Measurements from ENCODE around the gene ERC2.

Gene ERC2

GRCh38 chr3:55659701-55660100 lies 808.6 kb downstream of the ERC2 start:
- H3K27me3 Mint-ChIP-seq (ENCODE audit: low read depth), result no peaks in the 10 kb centered on the region
- H3K4me3 Mint-ChIP-seq, result no peak overlapping the region
- H3K4me1 Mint-ChIP-seq (ENCODE audit: low read depth), result no peaks in the 10 kb centered on the region
- no peaks in the 10 kb centered on the region for H3K9me3 Mint-ChIP-seq
- no peak for DNase-seq (ENCODE audit: low spot score)
- H3K36me3 Mint-ChIP-seq (ENCODE audit: low read depth), result no peaks in the 10 kb centered on the region
- H3K27ac Mint-ChIP-seq, result no peak overlapping the region

- DNase-seq (ENCODE audit: low spot score), result no peak
- Mint-ChIP-seq H3K27me3 (ENCODE audit: low read depth) (no peaks in the 10 kb centered on the region), H3K36me3 (ENCODE audit: low read depth) (no peaks in the 10 kb centered on the region), H3K4me3 (no peak overlapping the region), H3K9me3 (no peaks in the 10 kb centered on the region), H3K4me1 (ENCODE audit: low read depth) (peaks cover 2% of the 10 kb centered on the region), H3K27ac (no peak overlapping the region)
Observed at GRCh38 chr3:55658690-55659562, 809.3 kb downstream of the ERC2 start.

- Mint-ChIP-seq H3K4me3 (no peak overlapping the region), H3K4me1 (ENCODE audit: low read depth) (peaks cover 2% of the 10 kb centered on the region), H3K27me3 (ENCODE audit: low read depth) (no peaks in the 10 kb centered on the region), H3K27ac (no peak overlapping the region), H3K9me3 (no peaks in the 10 kb centered on the region), H3K36me3 (ENCODE audit: low read depth) (no peaks in the 10 kb centered on the region)
- no peak for DNase-seq (ENCODE audit: low spot score)
Observed at GRCh38 chr3:55658270-55658669, 810.0 kb downstream of the ERC2 start.

- Mint-ChIP-seq H3K9me3 (no peaks in the 10 kb centered on the region), H3K27ac (no peak overlapping the region), H3K4me3 (no peak overlapping the region), H3K36me3 (ENCODE audit: low read depth) (no peaks in the 10 kb centered on the region), H3K27me3 (ENCODE audit: low read depth) (no peaks in the 10 kb centered on the region), H3K4me1 (ENCODE audit: low read depth) (peaks cover 2% of the 10 kb centered on the region)
- no peak for DNase-seq (ENCODE audit: low spot score)
Observed at GRCh38 chr3:55655544-55655943, 812.7 kb downstream of the ERC2 start.

- Mint-ChIP-seq H3K9me3 (no peaks in the 10 kb centered on the region), H3K4me1 (ENCODE audit: low read depth) (peaks cover 2% of the 10 kb centered on the region), H3K27ac (no peak overlapping the region), H3K36me3 (ENCODE audit: low read depth) (no peaks in the 10 kb centered on the region), H3K27me3 (ENCODE audit: low read depth) (no peaks in the 10 kb centered on the region), H3K4me3 (no peak overlapping the region)
- DNase-seq (ENCODE audit: low spot score), result no peak
Observed at GRCh38 chr3:55654123-55654760, 814.0 kb downstream of the ERC2 start.

GRCh38 chr3:55651011-55651410 lies 817.3 kb downstream of the ERC2 start:
- DNase-seq (ENCODE audit: low spot score), result no peak
- Mint-ChIP-seq H3K36me3 (ENCODE audit: low read depth) (no peaks in the 10 kb centered on the region), H3K9me3 (no peaks in the 10 kb centered on the region), H3K4me3 (no peak overlapping the region), H3K27me3 (ENCODE audit: low read depth) (no peaks in the 10 kb centered on the region), H3K27ac (no peak overlapping the region), H3K4me1 (ENCODE audit: low read depth) (peaks cover 2% of the 10 kb centered on the region)

- Mint-ChIP-seq H3K4me1 (ENCODE audit: low read depth) (peaks cover 2% of the 10 kb centered on the region), H3K27ac (no peak overlapping the region), H3K36me3 (ENCODE audit: low read depth) (no peaks in the 10 kb centered on the region), H3K9me3 (no peaks in the 10 kb centered on the region), H3K27me3 (ENCODE audit: low read depth) (no peaks in the 10 kb centered on the region), H3K4me3 (no peak overlapping the region)
- no peak for DNase-seq (ENCODE audit: low spot score)
Observed at GRCh38 chr3:55650011-55650410, 818.3 kb downstream of the ERC2 start.

GRCh38 chr3:55649554-55649953 lies 818.7 kb downstream of the ERC2 start:
- H3K27ac Mint-ChIP-seq, result no peak overlapping the region
- H3K27me3 Mint-ChIP-seq (ENCODE audit: low read depth), result no peaks in the 10 kb centered on the region
- H3K36me3 Mint-ChIP-seq (ENCODE audit: low read depth), result no peaks in the 10 kb centered on the region
- no peak for DNase-seq (ENCODE audit: low spot score)
- H3K4me1 Mint-ChIP-seq (ENCODE audit: low read depth), result peaks cover 2% of the 10 kb centered on the region
- H3K9me3 Mint-ChIP-seq, result no peaks in the 10 kb centered on the region
- no peak overlapping the region for H3K4me3 Mint-ChIP-seq

GRCh38 chr3:55648591-55649318 lies 819.5 kb downstream of the ERC2 start:
- H3K4me1 Mint-ChIP-seq (ENCODE audit: low read depth), result no peaks in the 10 kb centered on the region
- no peaks in the 10 kb centered on the region for H3K9me3 Mint-ChIP-seq
- no peak overlapping the region for H3K27ac Mint-ChIP-seq
- DNase-seq (ENCODE audit: low spot score), result no peak
- no peak overlapping the region for H3K4me3 Mint-ChIP-seq
- no peaks in the 10 kb centered on the region for H3K27me3 Mint-ChIP-seq (ENCODE audit: low read depth)
- H3K36me3 Mint-ChIP-seq (ENCODE audit: low read depth), result no peaks in the 10 kb centered on the region

GRCh38 chr3:55647670-55648069 lies 820.6 kb downstream of the ERC2 start:
- Mint-ChIP-seq H3K27ac (no peak overlapping the region), H3K4me3 (no peak overlapping the region), H3K36me3 (ENCODE audit: low read depth) (no peaks in the 10 kb centered on the region), H3K27me3 (ENCODE audit: low read depth) (no peaks in the 10 kb centered on the region), H3K9me3 (no peaks in the 10 kb centered on the region), H3K4me1 (ENCODE audit: low read depth) (no peaks in the 10 kb centered on the region)
- no peak for DNase-seq (ENCODE audit: low spot score)

GRCh38 chr3:55647063-55647462 lies 821.2 kb downstream of the ERC2 start:
- Mint-ChIP-seq H3K9me3 (no peaks in the 10 kb centered on the region), H3K27ac (no peak overlapping the region), H3K27me3 (ENCODE audit: low read depth) (no peaks in the 10 kb centered on the region), H3K36me3 (ENCODE audit: low read depth) (no peaks in the 10 kb centered on the region), H3K4me1 (ENCODE audit: low read depth) (no peaks in the 10 kb centered on the region), H3K4me3 (no peak overlapping the region)
- DNase-seq (ENCODE audit: low spot score), result no peak

GRCh38 chr3:55646121-55646520 lies 822.1 kb downstream of the ERC2 start:
- H3K4me1 Mint-ChIP-seq (ENCODE audit: low read depth), result no peaks in the 10 kb centered on the region
- no peaks in the 10 kb centered on the region for H3K36me3 Mint-ChIP-seq (ENCODE audit: low read depth)
- no peak for DNase-seq (ENCODE audit: low spot score)
- H3K4me3 Mint-ChIP-seq, result no peak overlapping the region
- H3K27me3 Mint-ChIP-seq (ENCODE audit: low read depth), result no peaks in the 10 kb centered on the region
- no peaks in the 10 kb centered on the region for H3K9me3 Mint-ChIP-seq
- no peak overlapping the region for H3K27ac Mint-ChIP-seq

GRCh38 chr3:55645422-55645821 lies 822.8 kb downstream of the ERC2 start:
- H3K36me3 Mint-ChIP-seq (ENCODE audit: low read depth), result no peaks in the 10 kb centered on the region
- no peaks in the 10 kb centered on the region for H3K9me3 Mint-ChIP-seq
- no peaks in the 10 kb centered on the region for H3K27me3 Mint-ChIP-seq (ENCODE audit: low read depth)
- no peaks in the 10 kb centered on the region for H3K4me1 Mint-ChIP-seq (ENCODE audit: low read depth)
- no peak overlapping the region for H3K4me3 Mint-ChIP-seq
- DNase-seq (ENCODE audit: low spot score), result no peak
- no peak overlapping the region for H3K27ac Mint-ChIP-seq

GRCh38 chr3:55643283-55643682 lies 825.0 kb downstream of the ERC2 start:
- H3K36me3 Mint-ChIP-seq (ENCODE audit: low read depth), result no peaks in the 10 kb centered on the region
- H3K4me3 Mint-ChIP-seq, result no peak overlapping the region
- peaks cover 4% of the 10 kb centered on the region for H3K9me3 Mint-ChIP-seq
- no peak overlapping the region for H3K27ac Mint-ChIP-seq
- H3K4me1 Mint-ChIP-seq (ENCODE audit: low read depth), result no peaks in the 10 kb centered on the region
- DNase-seq (ENCODE audit: low spot score), result no peak
- H3K27me3 Mint-ChIP-seq (ENCODE audit: low read depth), result no peaks in the 10 kb centered on the region

All from T-helper 2 cell treated with Interferon-gamma antibody and Interleukin-4, amounts not matched to agents 5 μg/mL and 100 μg/mL, for 36 hours (primary cell).